GM12873 (cell line): ENCODE data around the gene SPACDR.

Experiments used
- CTCF ChIP-seq: IDR thresholded peaks from 2 replicates; pipeline ENCODE4 v1.5.1; 2012; ENCODE audit warnings: low read depth, mild to moderate bottlenecking, moderate library complexity, low read length, control low read depth; ENCODE audit not compliant: insufficient read depth; ENCODE audit errors: missing control alignments

SPACDR gene

GRCh38 chr7:100428199-100428966 is 35.7 kb downstream of the SPACDR start, which contains the start of gene ZCWPW1:
Gene ZCWPW1 (minus strand): TSS chr7:100428703. CDS start chr7:100420649, 8,054 bp downstream.
- peak; percentile 1 for TF ChIP-seq CTCF

GRCh38 chr7:100427762-100428198 is 36.3 kb downstream of the SPACDR start:
- no peak for TF ChIP-seq CTCF

GRCh38 chr7:100426516-100426915 is 37.5 kb downstream of the SPACDR start:
- no peak for TF ChIP-seq CTCF

- TF ChIP-seq CTCF = no peak
Measured at GRCh38 chr7:100425347-100425746, 38.7 kb downstream of the SPACDR start.

- no peak for TF ChIP-seq CTCF
Measured at GRCh38 chr7:100423315-100423714, 40.7 kb downstream of the SPACDR start.

GRCh38 chr7:100419660-100420226 is 44.3 kb downstream of the SPACDR start:
- no peak for TF ChIP-seq CTCF

- TF ChIP-seq CTCF = peak; percentile 29
Measured at GRCh38 chr7:100418930-100419659, 45.0 kb downstream of the SPACDR start.
